NCI-H345 treated with DMSO at 0.1 percent for 48 hours (cell line): ENCODE data around the gene S1PR5.
A peak's percentile ranks its signal among the peaks of the same experiment; 100 is the strongest.

ENCODE experiments used
- DNase-seq: peaks from one replicate; lab custom pipeline; 2025; ENCODE audit not compliant: unreplicated experiment; lab: John Stamatoyannopoulos, UW

The S1PR5 gene

DNA sequence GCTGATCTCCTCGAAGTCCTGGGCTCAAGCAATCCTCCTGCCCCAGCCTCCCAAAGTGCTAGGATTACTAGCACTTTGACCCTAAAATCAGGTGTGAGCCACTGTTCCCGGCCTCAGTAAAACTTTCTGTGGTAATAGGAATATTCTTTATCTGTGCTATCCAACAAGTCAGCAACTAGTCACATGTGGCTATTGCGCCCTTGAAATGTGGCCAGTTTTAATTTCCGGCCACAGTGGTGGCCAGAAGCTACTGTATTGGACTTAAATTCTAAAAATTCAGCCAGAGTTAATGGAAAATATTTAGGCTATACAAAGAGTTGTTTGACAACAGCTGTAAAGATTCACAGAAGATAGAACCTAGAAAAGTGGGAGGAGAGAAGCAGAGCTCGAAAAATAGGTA, 44.1 kb downstream of the S1PR5 start:
- no peak for DNase-seq

DNA sequence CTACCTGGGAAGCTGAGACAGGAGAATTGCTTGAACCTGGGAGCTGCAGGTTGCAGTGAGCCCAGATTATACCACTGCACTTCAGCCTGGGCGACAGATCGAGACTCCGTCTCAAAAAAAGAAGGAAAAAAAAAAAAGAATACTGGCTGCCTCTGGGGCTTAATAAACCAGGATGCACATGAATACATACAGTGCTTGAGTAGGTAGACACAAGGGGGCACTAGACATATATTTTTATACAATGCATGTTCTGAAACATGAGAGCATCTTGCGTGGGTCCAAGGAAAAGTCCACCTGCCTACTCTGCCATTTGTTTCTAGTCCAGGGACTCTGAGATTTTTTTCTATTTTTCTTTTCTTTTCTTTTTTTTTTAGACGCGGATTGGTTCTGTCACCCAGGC, 45.3 kb downstream of the S1PR5 start:
- peak; percentile 9 for DNase-seq

DNA sequence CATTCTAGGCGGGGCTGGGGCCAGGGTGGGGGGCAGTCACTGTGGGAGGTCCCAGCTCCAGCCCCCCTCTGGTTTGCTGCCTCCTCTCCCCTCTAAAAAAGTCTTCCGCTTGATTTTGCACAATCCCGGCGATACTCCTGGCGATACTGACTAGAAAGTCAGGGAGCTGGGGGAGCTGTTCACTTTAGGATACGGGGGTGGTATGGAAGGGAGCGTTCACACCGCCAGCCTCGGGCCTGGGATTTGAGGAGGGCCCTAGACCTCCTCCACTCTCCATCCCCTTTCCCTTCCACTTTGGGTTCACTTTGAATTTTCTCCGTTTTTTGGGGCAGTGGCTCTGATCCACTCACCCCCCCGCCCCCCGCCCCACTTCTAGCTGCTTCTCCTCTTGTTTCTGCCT, 49.1 kb downstream of the S1PR5 start:
- DNase-seq, result no peak

DNA sequence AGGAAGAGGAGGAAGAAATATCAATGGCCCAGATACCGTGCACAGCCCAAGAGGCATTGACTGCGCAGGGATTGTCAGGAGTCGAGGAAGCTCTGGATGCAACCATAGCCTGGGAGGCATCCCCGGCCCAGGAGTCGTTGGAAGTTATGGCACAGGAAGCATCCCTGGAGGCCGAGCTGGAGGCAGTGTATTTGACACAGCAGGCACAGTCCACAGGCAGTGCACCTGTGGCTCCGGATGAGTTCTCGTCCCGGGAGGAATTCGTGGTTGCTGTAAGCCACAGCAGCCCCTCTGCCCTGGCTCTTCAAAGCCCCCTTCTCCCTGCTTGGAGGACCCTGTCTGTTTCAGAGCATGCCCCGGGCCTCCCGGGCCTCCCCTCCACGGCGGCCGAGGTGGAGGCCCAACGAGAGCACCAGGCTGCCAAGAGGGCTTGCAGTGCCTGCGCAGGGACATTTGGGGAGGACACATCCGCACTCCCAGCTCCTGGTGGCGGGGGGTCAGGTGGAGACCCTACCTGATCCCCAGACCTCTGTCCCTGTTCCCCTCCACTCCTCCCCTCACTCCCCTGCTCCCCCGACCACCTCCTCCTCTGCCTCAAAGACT, 50.0 kb downstream of the S1PR5 start:
- DNase-seq, result no peak

DNA sequence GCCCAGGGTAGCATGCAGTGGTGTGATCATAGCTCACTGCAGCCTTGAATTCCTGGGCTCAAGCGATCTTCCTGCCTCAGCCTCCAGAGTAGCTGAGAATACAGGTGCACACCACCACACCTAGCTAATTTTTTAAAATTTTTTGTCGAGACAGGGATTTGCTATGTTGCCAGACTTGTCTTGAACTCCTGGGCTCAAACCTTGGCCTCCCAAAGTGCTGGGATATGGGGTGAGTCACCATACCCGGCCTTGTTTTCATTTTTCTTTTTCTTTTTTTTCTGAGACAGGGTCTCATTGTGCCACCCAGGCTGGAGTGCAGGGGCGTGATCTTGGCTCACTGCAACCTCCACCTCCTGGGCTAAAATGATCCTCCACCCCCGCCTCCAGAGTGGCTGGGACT, 52.8 kb downstream of the S1PR5 start:
- no peak for DNase-seq
